ENCODE measurements around the gene APLP2.
"Not testable (repeated sequence)": the region's sequence is repeated elsewhere in the genome, so short reads cannot be mapped to it uniquely, and the experiment has no call there.

The APLP2 gene

DNA sequence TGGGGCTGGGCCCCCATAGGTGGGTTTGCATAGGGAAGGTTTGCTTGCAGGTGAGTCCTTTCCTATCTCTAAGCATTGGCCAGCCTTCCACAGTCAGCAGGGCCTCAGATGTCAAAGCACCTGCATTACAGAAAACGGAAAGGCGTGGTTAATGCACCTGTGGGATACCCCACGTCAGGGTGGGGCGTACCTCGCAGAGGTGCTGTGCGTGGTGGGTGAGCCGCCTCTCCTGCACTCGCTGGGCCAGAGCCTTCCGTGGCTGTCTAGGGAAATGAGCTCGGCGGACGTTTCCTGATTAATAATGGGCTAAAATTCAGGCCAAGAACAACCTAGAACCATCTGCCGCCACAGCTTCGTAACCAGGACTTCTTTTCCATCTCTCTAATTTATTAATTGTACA is 122.2 kb downstream of the APLP2 start:
- no peak for DNase-seq

DNA sequence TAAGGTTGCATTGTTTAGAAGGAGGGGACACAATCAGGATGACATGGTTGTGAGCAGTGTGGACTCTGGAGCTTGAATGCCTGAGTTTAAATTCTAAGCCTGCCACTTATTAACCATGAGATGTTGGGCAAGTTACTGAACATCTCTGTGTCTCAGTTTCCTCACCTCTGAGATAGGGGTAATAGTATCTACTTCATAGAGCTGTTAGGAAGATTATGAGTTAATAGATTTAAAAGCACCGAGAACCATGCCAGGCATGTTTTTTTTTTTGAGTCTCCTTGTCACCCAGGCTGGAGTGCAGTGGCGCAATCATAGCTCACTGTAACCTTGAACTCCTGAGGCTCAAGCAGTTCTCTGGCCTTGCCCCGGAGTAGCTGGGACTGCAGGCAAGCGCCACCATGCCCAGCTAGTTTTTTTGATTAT is 123.2 kb downstream of the APLP2 start:
- no peak for DNase-seq

DNA sequence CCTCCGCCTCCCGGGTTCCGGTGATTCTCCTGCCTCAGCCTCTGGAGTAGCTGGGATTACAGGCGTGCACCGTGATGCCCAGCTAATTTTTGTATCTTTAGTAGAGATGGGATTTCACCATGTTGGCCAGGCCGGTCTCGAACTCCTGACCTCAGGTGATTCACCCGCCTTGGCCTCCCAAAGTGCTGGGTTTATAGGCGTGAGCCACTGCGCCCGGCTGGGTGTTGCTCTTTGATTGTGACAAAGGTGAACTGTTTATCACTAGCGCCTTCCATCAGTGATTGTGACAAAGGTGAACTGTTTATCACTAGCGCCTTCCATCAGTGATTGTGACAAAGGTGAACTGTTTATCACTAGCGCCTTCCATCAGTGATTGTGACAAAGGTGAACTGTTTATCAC is 123.9 kb downstream of the APLP2 start:
- not testable (repeated sequence) for DNase-seq
